Trophoblast cell (in vitro differentiated cells and primary cell): Measurements from ENCODE around the gene SLC34A2.

ENCODE experiments used
- DNase-seq, 2 donors: peaks; one replicate each; pipeline ENCODE4 v3.0.0-alpha.2; 2016
- H2AFZ ChIP-seq: 2 replicates; pipeline ENCODE4 v1.6.1; 2013; ENCODE audit warnings: low read length, moderate library complexity, mild to moderate bottlenecking; ENCODE audit not compliant: insufficient read depth, poor library complexity
- H2AK5ac ChIP-seq: 2 replicates; pipeline ENCODE4 v1.6.1; 2013; ENCODE audit warnings: mild to moderate bottlenecking, low read length
- H2BK120ac ChIP-seq: 2 replicates; pipeline ENCODE4 v1.6.1; 2013; ENCODE audit warnings: low read length, mild to moderate bottlenecking, moderate library complexity; ENCODE audit not compliant: insufficient read depth, poor library complexity
- H2BK12ac ChIP-seq: 2 replicates; pipeline ENCODE4 v1.6.1; 2013; ENCODE audit warnings: mild to moderate bottlenecking, low read length, moderate library complexity
- H2BK5ac ChIP-seq: 2 replicates; pipeline ENCODE4 v1.6.1; 2013; ENCODE audit warnings: low read length, low read depth, moderate library complexity, mild to moderate bottlenecking; ENCODE audit not compliant: poor library complexity
- H3K14ac ChIP-seq: 2 replicates; pipeline ENCODE4 v1.6.1; 2013; ENCODE audit warnings: mild to moderate bottlenecking, low read length
- H3K18ac ChIP-seq: 2 replicates; pipeline ENCODE4 v1.6.1; 2013; ENCODE audit warnings: mild to moderate bottlenecking, low read length
- H3K23ac ChIP-seq: 2 replicates; pipeline ENCODE4 v1.6.1; 2013; ENCODE audit warnings: low read length
- H3K27ac ChIP-seq: 2 replicates; pipeline ENCODE4 v1.5.1; 2013; ENCODE audit warnings: low read depth, mild to moderate bottlenecking, inconsistent platforms, low read length, moderate library complexity
- H3K27me3 ChIP-seq: 2 replicates; pipeline ENCODE4 v1.6.1; 2013; ENCODE audit warnings: inconsistent platforms, mild to moderate bottlenecking, low read length, moderate library complexity; ENCODE audit not compliant: insufficient read depth
- H3K36me3 ChIP-seq, 2 experiments: 1 replicate in 1 of 2; 2 replicates in 1 of 2; pipeline ENCODE4 v1.6.1; 2013; ENCODE audit warnings: low read length in 2 of 2, mild to moderate bottlenecking in 2 of 2, moderate library complexity in 1 of 2; ENCODE audit not compliant: insufficient read depth in 2 of 2, control insufficient read depth in 1 of 2
- H3K4ac ChIP-seq: 2 replicates; pipeline ENCODE4 v1.6.1; 2013; ENCODE audit warnings: low read depth, mild to moderate bottlenecking, low read length, moderate library complexity
- H3K4me1 ChIP-seq, 2 experiments: 1 replicate in 1 of 2; 2 replicates in 1 of 2; pipeline ENCODE4 v1.6.1; 2013; ENCODE audit warnings: low read length in 2 of 2, mild to moderate bottlenecking in 2 of 2, moderate library complexity in 1 of 2; ENCODE audit not compliant: insufficient read depth in 2 of 2, control insufficient read depth in 1 of 2
- H3K4me2 ChIP-seq: 2 replicates; pipeline ENCODE4 v1.6.1; 2013; ENCODE audit warnings: inconsistent platforms, mild to moderate bottlenecking, low read length, moderate library complexity
- H3K4me3 ChIP-seq: 2 replicates; pipeline ENCODE4 v1.5.1; 2013; ENCODE audit warnings: mild to moderate bottlenecking, low read depth, low read length, inconsistent platforms
- H3K79me1 ChIP-seq: one replicate; pipeline ENCODE4 v1.6.1; 2013; ENCODE audit warnings: low read length
- H3K79me2 ChIP-seq: 2 replicates; pipeline ENCODE4 v1.6.1; 2013; ENCODE audit warnings: low read length, mild to moderate bottlenecking; ENCODE audit not compliant: control insufficient read depth, insufficient read depth, poor library complexity
- H3K9ac ChIP-seq: 2 replicates; pipeline ENCODE4 v1.6.1; 2013; ENCODE audit warnings: mild to moderate bottlenecking, low read length
- H3K9me3 ChIP-seq: 2 replicates; pipeline ENCODE4 v1.6.1; 2013; ENCODE audit warnings: low read depth, mild to moderate bottlenecking, control low read depth, inconsistent platforms, low read length; ENCODE audit not compliant: insufficient read depth
- H4K12ac ChIP-seq: 2 replicates; pipeline ENCODE4 v1.6.1; 2013; ENCODE audit warnings: low read depth, mild to moderate bottlenecking, low read length, moderate library complexity
- H4K8ac ChIP-seq: 2 replicates; pipeline ENCODE4 v1.6.1; 2013; ENCODE audit warnings: low read depth, mild to moderate bottlenecking, low read length, moderate library complexity
- H4K91ac ChIP-seq: one replicate; pipeline ENCODE4 v1.6.1; 2013; ENCODE audit warnings: low read depth, mild to moderate bottlenecking, low read length, moderate library complexity
- WGBS: extraction: QIAGEN DNeasy Blood & Tissue Kit; methylation state at CpG from one replicate; pipeline ENCODE4 v1.1.7; 2013; ENCODE audit warnings: missing lambda C conversion rate; ENCODE audit not compliant: insufficient read length, insufficient coverage; ENCODE audit errors: extremely low coverage; 5-methylcytosine and 5-hydroxymethylcytosine counted together

Gene SLC34A2

DNA sequence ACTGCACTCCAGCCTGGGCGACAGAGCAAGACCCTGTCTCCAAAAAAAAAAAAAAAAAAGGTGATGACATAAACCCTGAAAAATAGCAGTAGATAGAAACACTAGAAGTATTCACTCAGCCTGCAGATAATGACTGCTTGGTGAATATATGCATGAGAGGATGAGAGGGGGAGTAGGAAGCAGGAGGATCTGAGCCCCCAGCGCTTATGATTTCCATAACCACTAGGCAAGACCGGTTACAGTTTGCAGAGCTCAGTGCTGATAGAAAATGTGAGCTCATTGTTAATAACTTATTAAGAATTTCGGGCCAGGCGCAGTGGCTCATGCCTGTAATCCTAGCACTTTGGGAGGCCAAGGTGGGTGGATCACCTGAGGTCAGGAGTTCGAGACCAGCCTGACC is 40.8 kb upstream of the SLC34A2 start:
- Histone ChIP-seq H3K27me3 (no peaks in the 10 kb centered on the region), H2BK5ac (no peak overlapping the region), H3K9me3 (peaks cover 2% of the 10 kb centered on the region), H3K14ac (no peak overlapping the region), H4K12ac (no peak overlapping the region), H3K79me2 (no peaks in the 10 kb centered on the region), H3K18ac (no peak overlapping the region), H3K4me3 (no peak overlapping the region), H2AK5ac (no peak overlapping the region), H3K36me3 (no peaks in the 10 kb centered on the region), H3K23ac (no peak overlapping the region), H2BK12ac (no peak overlapping the region), H2AFZ (no peak overlapping the region), H3K4me1 (no peaks in the 10 kb centered on the region), H4K91ac (no peak overlapping the region), H4K8ac (no peak overlapping the region), H3K4ac (no peak overlapping the region), H2BK120ac (no peak overlapping the region), H3K4me2 (no peak overlapping the region), H3K79me1 (no peaks in the 10 kb centered on the region), H3K27ac (no peak overlapping the region), H3K9ac (no peak overlapping the region)
- no peak for DNase-seq
- no CpG with 5 or more reads among the region's 6 CpGs for WGBS

DNA sequence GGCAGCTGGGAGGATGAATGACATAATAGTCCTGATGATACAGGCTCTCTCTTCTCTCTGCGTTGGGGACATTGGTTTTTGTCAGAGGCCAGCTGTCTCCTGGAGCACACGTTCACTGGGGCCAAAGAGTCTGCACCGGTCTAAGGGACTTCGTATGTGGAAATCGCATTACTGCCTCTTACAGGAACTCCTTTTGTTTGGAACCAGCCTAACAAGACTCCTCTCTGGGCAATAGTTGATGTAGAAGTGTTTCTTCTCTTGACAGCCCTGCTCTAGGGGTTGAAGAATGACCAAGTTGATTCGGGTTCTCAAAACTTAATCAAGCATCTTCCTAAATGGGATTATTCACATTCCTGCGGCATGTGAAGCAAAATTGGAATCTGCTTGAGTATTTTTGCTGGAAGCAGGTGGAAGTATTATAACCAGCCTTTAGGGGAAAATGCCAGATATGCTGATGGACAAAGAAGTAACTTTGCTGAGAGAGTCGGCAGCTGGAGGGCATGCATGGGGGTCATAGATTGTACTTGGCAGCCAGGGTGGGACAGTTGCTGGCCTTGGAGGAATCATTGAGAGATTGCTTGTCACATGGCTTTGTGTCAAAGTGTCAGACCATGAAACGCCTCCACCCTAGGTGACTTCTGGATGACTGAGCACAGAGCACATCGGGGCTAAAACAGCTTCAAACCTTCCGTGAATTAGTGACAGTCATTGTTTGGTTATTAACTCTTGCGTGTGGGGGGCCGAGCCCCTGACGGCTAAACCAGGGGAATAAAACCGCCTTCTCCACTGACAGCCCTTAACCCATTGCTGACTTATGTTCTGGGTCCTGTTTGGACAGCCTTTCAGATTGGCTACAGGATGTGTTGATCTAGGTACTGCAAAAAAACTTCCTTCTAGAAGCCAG is 34.4 kb upstream of the SLC34A2 start:
- no peak overlapping the region for H3K14ac ChIP-seq
- no peaks in the 10 kb centered on the region for H3K79me1 ChIP-seq
- H3K18ac ChIP-seq = no peak overlapping the region
- no peak overlapping the region for H3K9ac ChIP-seq
- no peaks in the 10 kb centered on the region for H3K36me3 ChIP-seq
- no peak overlapping the region for H4K12ac ChIP-seq
- no peak overlapping the region for H3K4ac ChIP-seq
- WGBS = no CpG with 5 or more reads among the region's 15 CpGs
- H3K4me1 ChIP-seq = peaks cover 0 to 3% of the 10 kb centered on the region in 2 experiments
- no peaks in the 10 kb centered on the region for H3K27me3 ChIP-seq
- no peaks in the 10 kb centered on the region for H3K79me2 ChIP-seq
- no peak overlapping the region for H2AK5ac ChIP-seq
- H2BK12ac ChIP-seq = no peak overlapping the region
- no peak overlapping the region for H3K23ac ChIP-seq
- H3K27ac ChIP-seq = no peak overlapping the region
- H2BK5ac ChIP-seq = no peak overlapping the region
- no peak overlapping the region for H3K4me3 ChIP-seq
- no peaks in the 10 kb centered on the region for H3K9me3 ChIP-seq
- no peak overlapping the region for H2AFZ ChIP-seq
- DNase-seq = peak; percentile 88 to 95
- no peak overlapping the region for H3K4me2 ChIP-seq
- no peak overlapping the region for H2BK120ac ChIP-seq
- no peak overlapping the region for H4K8ac ChIP-seq
- no peak overlapping the region for H4K91ac ChIP-seq

DNA sequence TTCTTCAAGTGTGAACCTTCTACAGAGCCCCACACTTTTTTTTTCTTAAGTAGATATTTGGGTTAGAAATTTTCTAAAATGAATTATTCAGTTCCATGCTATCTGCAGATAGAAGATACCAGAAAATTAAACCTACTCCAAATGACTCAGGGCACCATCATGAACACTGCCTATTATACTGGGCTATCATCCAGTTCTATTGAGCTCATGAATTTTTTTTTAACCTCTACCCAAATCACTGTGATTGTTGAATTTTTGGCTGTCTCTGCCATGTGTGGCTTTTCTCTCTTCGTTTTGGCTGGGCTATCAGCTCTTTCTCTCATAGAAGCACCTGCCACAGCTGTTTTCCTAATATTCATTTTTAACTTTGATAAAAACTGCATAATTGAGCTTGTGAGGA is 31.0 kb upstream of the SLC34A2 start:
- Histone ChIP-seq H4K91ac (no peak overlapping the region), H2AK5ac (no peak overlapping the region), H3K14ac (no peak overlapping the region), H2BK5ac (no peak overlapping the region), H2AFZ (no peak overlapping the region), H3K79me2 (no peaks in the 10 kb centered on the region), H3K18ac (no peak overlapping the region), H3K36me3 (no peaks in the 10 kb centered on the region), H3K9ac (no peak overlapping the region), H3K27ac (no peak overlapping the region), H4K12ac (no peak overlapping the region), H2BK120ac (no peak overlapping the region), H3K4me1 (peaks cover 0 to 3% of the 10 kb centered on the region in 2 experiments), H3K4me2 (no peak overlapping the region), H3K4ac (no peak overlapping the region), H3K9me3 (no peaks in the 10 kb centered on the region), H4K8ac (no peak overlapping the region), H3K23ac (no peak overlapping the region), H3K79me1 (no peaks in the 10 kb centered on the region), H2BK12ac (no peak overlapping the region), H3K4me3 (no peak overlapping the region), H3K27me3 (no peaks in the 10 kb centered on the region)
- no peak for DNase-seq
- WGBS = no CpG with 5 or more reads among the region's 1 CpG

DNA sequence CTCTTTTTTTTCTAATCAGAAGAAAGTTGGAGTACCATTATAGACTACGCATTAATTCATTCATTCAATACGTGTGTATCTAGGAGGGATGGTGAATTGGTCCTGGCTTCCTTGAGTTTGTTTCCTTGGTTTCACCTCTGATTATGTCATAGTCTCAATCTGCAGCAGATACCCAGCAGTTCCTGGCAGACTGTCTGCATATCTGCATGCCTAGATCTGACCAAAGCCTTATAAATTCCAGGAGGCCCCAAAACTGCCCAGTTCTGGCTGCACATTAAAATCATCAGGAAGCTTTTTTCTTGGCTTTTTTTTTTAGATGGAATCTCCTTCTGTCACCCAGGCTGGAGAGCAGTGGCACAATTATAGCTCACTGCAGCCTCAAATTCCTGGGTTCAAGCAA is 27.2 kb upstream of the SLC34A2 start:
- Histone ChIP-seq H3K79me1 (no peaks in the 10 kb centered on the region), H2AFZ (no peak overlapping the region), H4K91ac (no peak overlapping the region), H3K27ac (no peak overlapping the region), H2BK120ac (no peak overlapping the region), H3K4me1 (no peaks in the 10 kb centered on the region), H2BK5ac (no peak overlapping the region), H3K36me3 (no peaks in the 10 kb centered on the region), H3K4me3 (no peak overlapping the region), H4K8ac (no peak overlapping the region), H3K23ac (no peak overlapping the region), H3K27me3 (no peaks in the 10 kb centered on the region), H4K12ac (no peak overlapping the region), H3K14ac (no peak overlapping the region), H3K4ac (no peak overlapping the region), H2AK5ac (no peak overlapping the region), H3K79me2 (no peaks in the 10 kb centered on the region), H2BK12ac (no peak overlapping the region), H3K9ac (no peak overlapping the region), H3K9me3 (peaks cover under 1% of the 10 kb centered on the region), H3K18ac (no peak overlapping the region), H3K4me2 (no peak overlapping the region)
- no peak for DNase-seq
- WGBS = no CpG with 5 or more reads among the region's 2 CpGs
